ENCODE data around the gene EIF5A.

EIF5A gene

GRCh38 chr17:7323731-7324437 lies 16.5 kb downstream of the EIF5A start:
- no peak overlapping the region for H4K8ac ChIP-seq (ENCODE audit: low read length)
- H3K4me3 ChIP-seq (ENCODE audit: insufficient read depth in 1 of 2, low read depth in 1 of 2, low read length in 2 of 2) = no peak overlapping the region
- WGBS = 82% methylated on average over 32 of the region's 39 CpGs

GRCh38 chr17:7324438-7324779 lies 17.0 kb downstream of the EIF5A start:
- DNase-seq = no peak
- no peak overlapping the region for H3K4ac ChIP-seq (ENCODE audit: low read depth in 1 of 2, low read length in 2 of 2)

More at GRCh38 chr17:7323731-7324437, 16.5 kb downstream of the EIF5A start:
- no peak overlapping the region for H3K27ac ChIP-seq (ENCODE audit: low read length, poor library complexity, severe bottlenecking)
- H3K4me1 ChIP-seq (ENCODE audit: control insufficient read depth, insufficient read depth, low read depth, low read length) = peaks cover 12% of the 10 kb centered on the region
- peak; percentile 45 for DNase-seq
- no peak overlapping the region for H3K4me2 ChIP-seq (ENCODE audit: low read length, poor library complexity, severe bottlenecking)
- H2BK5ac ChIP-seq (ENCODE audit: low read depth, low read length, poor library complexity, severe bottlenecking) = no peak overlapping the region
- no peak overlapping the region for H2AFZ ChIP-seq (ENCODE audit: low read depth, low read length)
- H3K79me1 ChIP-seq (replicated peaks; ENCODE audit: low read length, poor library complexity, severe bottlenecking) = peaks cover 52% of the 10 kb centered on the region
- no peak overlapping the region for H3K23ac ChIP-seq (ENCODE audit: low read length in 2 of 2)
- no peaks in the 10 kb centered on the region for H3K27me3 ChIP-seq (ENCODE audit: control insufficient read depth in 1 of 2, insufficient read depth in 1 of 2, low read length in 2 of 2)
- H3K9ac ChIP-seq (ENCODE audit: low read length) = no peak overlapping the region
- H3K9me3 ChIP-seq (ENCODE audit: control insufficient read depth, low read length) = no peaks in the 10 kb centered on the region
- H3K18ac ChIP-seq (ENCODE audit: low read depth in 1 of 2, low read length in 2 of 2) = no peak overlapping the region
- no peak overlapping the region for H2BK120ac ChIP-seq (ENCODE audit: low read depth, low read length)
- no peak overlapping the region for H2BK15ac ChIP-seq (ENCODE audit: low read depth, poor library complexity, severe bottlenecking)
- no peak overlapping the region for H3K14ac ChIP-seq (ENCODE audit: low read length in 2 of 2)
- no peak overlapping the region for H2BK12ac ChIP-seq (ENCODE audit: low read length in 2 of 2)
- H3K4ac ChIP-seq (ENCODE audit: low read depth in 1 of 2, low read length in 2 of 2) = no peak overlapping the region
- peaks cover 69 to 75% of the 10 kb centered on the region in 2 experiments for H3K36me3 ChIP-seq (ENCODE audit: control insufficient read depth in 1 of 2, insufficient read depth in 2 of 2, low read depth in 1 of 2, low read length in 2 of 2)
- H4K91ac ChIP-seq (ENCODE audit: low read length) = no peak overlapping the region
- no peak overlapping the region for H2AK5ac ChIP-seq (ENCODE audit: low read length, severe bottlenecking)

GRCh38 chr17:7325031-7325528 lies 17.7 kb downstream of the EIF5A start:
- Histone ChIP-seq H2BK5ac (ENCODE audit: low read depth, low read length, poor library complexity, severe bottlenecking) (no peak overlapping the region), H4K8ac (ENCODE audit: low read length) (no peak overlapping the region), H3K36me3 (ENCODE audit: control insufficient read depth in 1 of 2, insufficient read depth in 2 of 2, low read depth in 1 of 2, low read length in 2 of 2) (peaks cover 65 to 70% of the 10 kb centered on the region in 2 experiments), H3K27ac (ENCODE audit: low read length, poor library complexity, severe bottlenecking) (no peak overlapping the region), H2BK12ac (ENCODE audit: low read length in 2 of 2) (no peak overlapping the region), H3K23ac (ENCODE audit: low read length in 2 of 2) (no peak overlapping the region), H3K14ac (ENCODE audit: low read length in 2 of 2) (no peak overlapping the region), H2AK5ac (ENCODE audit: low read length, severe bottlenecking) (no peak overlapping the region), H3K79me1 (replicated peaks; ENCODE audit: low read length, poor library complexity, severe bottlenecking) (peaks cover 52% of the 10 kb centered on the region), H2BK120ac (ENCODE audit: low read depth, low read length) (no peak overlapping the region), H2BK15ac (ENCODE audit: low read depth, poor library complexity, severe bottlenecking) (no peak overlapping the region), H3K4me3 (ENCODE audit: insufficient read depth in 1 of 2, low read depth in 1 of 2, low read length in 2 of 2) (no peak overlapping the region), H3K4me1 (ENCODE audit: control insufficient read depth, insufficient read depth, low read depth, low read length) (peaks cover 12% of the 10 kb centered on the region), H2AFZ (ENCODE audit: low read depth, low read length) (no peak overlapping the region), H4K91ac (ENCODE audit: low read length) (no peak overlapping the region), H3K4ac (ENCODE audit: low read depth in 1 of 2, low read length in 2 of 2) (no peak overlapping the region), H3K9me3 (ENCODE audit: control insufficient read depth, low read length) (no peaks in the 10 kb centered on the region), H3K4me2 (ENCODE audit: low read length, poor library complexity, severe bottlenecking) (no peak overlapping the region), H3K27me3 (ENCODE audit: control insufficient read depth in 1 of 2, insufficient read depth in 1 of 2, low read length in 2 of 2) (no peaks in the 10 kb centered on the region), H3K9ac (ENCODE audit: low read length) (no peak overlapping the region), H3K18ac (ENCODE audit: low read depth in 1 of 2, low read length in 2 of 2) (no peak overlapping the region)
- DNase-seq = no peak
- 93% methylated on average over 15 of the region's 19 CpGs for WGBS

More at GRCh38 chr17:7324438-7324779, 17.0 kb downstream of the EIF5A start:
- H3K18ac ChIP-seq (ENCODE audit: low read depth in 1 of 2, low read length in 2 of 2) = no peak overlapping the region
- no peak overlapping the region for H4K8ac ChIP-seq (ENCODE audit: low read length)
- H2AFZ ChIP-seq (ENCODE audit: low read depth, low read length) = no peak overlapping the region
- no peaks in the 10 kb centered on the region for H3K27me3 ChIP-seq (ENCODE audit: control insufficient read depth in 1 of 2, insufficient read depth in 1 of 2, low read length in 2 of 2)
- H2BK12ac ChIP-seq (ENCODE audit: low read length in 2 of 2) = no peak overlapping the region
- H2BK15ac ChIP-seq (ENCODE audit: low read depth, poor library complexity, severe bottlenecking) = no peak overlapping the region
- 94% methylated on average over 2 of the region's 3 CpGs for WGBS
- H3K4me3 ChIP-seq (ENCODE audit: insufficient read depth in 1 of 2, low read depth in 1 of 2, low read length in 2 of 2) = no peak overlapping the region
- H3K9me3 ChIP-seq (ENCODE audit: control insufficient read depth, low read length) = no peaks in the 10 kb centered on the region
- no peak overlapping the region for H2AK5ac ChIP-seq (ENCODE audit: low read length, severe bottlenecking)
- no peak overlapping the region for H2BK120ac ChIP-seq (ENCODE audit: low read depth, low read length)
- H3K79me1 ChIP-seq (replicated peaks; ENCODE audit: low read length, poor library complexity, severe bottlenecking) = peaks cover 52% of the 10 kb centered on the region
- no peak overlapping the region for H4K91ac ChIP-seq (ENCODE audit: low read length)
- no peak overlapping the region for H3K9ac ChIP-seq (ENCODE audit: low read length)
- no peak overlapping the region for H3K14ac ChIP-seq (ENCODE audit: low read length in 2 of 2)
- H3K4me2 ChIP-seq (ENCODE audit: low read length, poor library complexity, severe bottlenecking) = no peak overlapping the region
- H3K27ac ChIP-seq (ENCODE audit: low read length, poor library complexity, severe bottlenecking) = no peak overlapping the region
- peaks cover 12% of the 10 kb centered on the region for H3K4me1 ChIP-seq (ENCODE audit: control insufficient read depth, insufficient read depth, low read depth, low read length)
- H3K23ac ChIP-seq (ENCODE audit: low read length in 2 of 2) = no peak overlapping the region
- H3K36me3 ChIP-seq (ENCODE audit: control insufficient read depth in 1 of 2, insufficient read depth in 2 of 2, low read depth in 1 of 2, low read length in 2 of 2) = peaks cover 66 to 71% of the 10 kb centered on the region in 2 experiments
- H2BK5ac ChIP-seq (ENCODE audit: low read depth, low read length, poor library complexity, severe bottlenecking) = no peak overlapping the region

- H2BK12ac ChIP-seq (ENCODE audit: low read length in 2 of 2) = no peak overlapping the region
- no peak overlapping the region for H3K23ac ChIP-seq (ENCODE audit: low read length in 2 of 2)
- H3K4ac ChIP-seq (ENCODE audit: low read depth in 1 of 2, low read length in 2 of 2) = no peak overlapping the region
Measured at GRCh38 chr17:7326186-7326585, 18.8 kb downstream of the EIF5A start.

More at GRCh38 chr17:7326186-7326585, 18.8 kb downstream of the EIF5A start:
- no peak overlapping the region for H2BK5ac ChIP-seq (ENCODE audit: low read depth, low read length, poor library complexity, severe bottlenecking)
- H2BK15ac ChIP-seq (ENCODE audit: low read depth, poor library complexity, severe bottlenecking) = no peak overlapping the region
- no peak overlapping the region for H3K14ac ChIP-seq (ENCODE audit: low read length in 2 of 2)
- no peak overlapping the region for H3K4me3 ChIP-seq (ENCODE audit: insufficient read depth in 1 of 2, low read depth in 1 of 2, low read length in 2 of 2)
- no peak overlapping the region for H3K27ac ChIP-seq (ENCODE audit: low read length, poor library complexity, severe bottlenecking)
- H3K4me1 ChIP-seq (ENCODE audit: control insufficient read depth, insufficient read depth, low read depth, low read length) = peaks cover 19% of the 10 kb centered on the region
- 97% methylated on average over 10 of the region's 11 CpGs for WGBS
- no peak overlapping the region for H4K91ac ChIP-seq (ENCODE audit: low read length)
- H3K79me1 ChIP-seq (replicated peaks; ENCODE audit: low read length, poor library complexity, severe bottlenecking) = peaks cover 48% of the 10 kb centered on the region
- no peaks in the 10 kb centered on the region for H3K9me3 ChIP-seq (ENCODE audit: control insufficient read depth, low read length)
- H4K8ac ChIP-seq (ENCODE audit: low read length) = no peak overlapping the region
- H3K18ac ChIP-seq (ENCODE audit: low read depth in 1 of 2, low read length in 2 of 2) = no peak overlapping the region
- no peak for DNase-seq
- peaks cover 54 to 59% of the 10 kb centered on the region in 2 experiments for H3K36me3 ChIP-seq (ENCODE audit: control insufficient read depth in 1 of 2, insufficient read depth in 2 of 2, low read depth in 1 of 2, low read length in 2 of 2)
- no peak overlapping the region for H2AK5ac ChIP-seq (ENCODE audit: low read length, severe bottlenecking)
- H2AFZ ChIP-seq (ENCODE audit: low read depth, low read length) = no peak overlapping the region
- H3K27me3 ChIP-seq (ENCODE audit: control insufficient read depth in 1 of 2, insufficient read depth in 1 of 2, low read length in 2 of 2) = no peaks in the 10 kb centered on the region
- H3K4me2 ChIP-seq (ENCODE audit: low read length, poor library complexity, severe bottlenecking) = no peak overlapping the region
- no peak overlapping the region for H3K9ac ChIP-seq (ENCODE audit: low read length)
- no peak overlapping the region for H2BK120ac ChIP-seq (ENCODE audit: low read depth, low read length)
